Measurements from ENCODE around the gene ANTXR2.

- TF ChIP-seq CTCF (IDR thresholded peaks at IDR 0.05) = no peak
- TF ChIP-seq POLR2A (IDR thresholded peaks at IDR 0.05) = no peak
- no peak for TF ChIP-seq EP300 (IDR thresholded peaks at IDR 0.05)
Observed at GRCh38 chr4:80111276-80111675, 38.2 kb upstream of the ANTXR2 start.
